ENCODE measurements around the gene HOXB2. TPM values are rescaled to one million over a fixed set of nuclear protein-coding genes. Genes with fewer than 3 reads are reported as not detected.

Gene HOXB2
- total RNA-seq, 1 experiment from 2014 or later = 3.0 TPM

GRCh38 chr17:48546137-48546923, 1.4 kb upstream of the HOXB2 start:
- ChIA-PET POLR2A (interaction anchor here (0.6 kb wide), 1 partner anchor 31 kb away, joined by 3 read pairs; no protein-coding TSS in a partner anchor), CTCF (interaction anchor here (0.5 to 0.9 kb wide), 4 partner anchors 13 to 1045 kb away, joined by 3 to 4 read pairs (median 3); no protein-coding TSS in a partner anchor)
- intact Hi-C loops (cut with micrococcal nuclease) = no loop called here
- Mint-ChIP-seq H3K4me1 (ENCODE audit: insufficient read depth, unreplicated experiment) (no peaks in the 10 kb centered on the region), H3K27me3 (ENCODE audit: insufficient read depth, unreplicated experiment) (no peaks in the 10 kb centered on the region), H3K9me3 (ENCODE audit: unreplicated experiment) (no peaks in the 10 kb centered on the region), H3K27ac (ENCODE audit: low read depth, unreplicated experiment) (no peak overlapping the region), H3K36me3 (ENCODE audit: insufficient read depth, unreplicated experiment) (no peaks in the 10 kb centered on the region), H3K4me3 (ENCODE audit: unreplicated experiment) (no peak overlapping the region)
- TF ChIP-seq CTCF (IDR thresholded peaks at IDR 0.05; ENCODE audit: unreplicated experiment) = no peak
- BruUV-seq (replicated peaks) = no TSS peak
- DNase-seq (ENCODE audit: unreplicated experiment) = no peak

DNA sequence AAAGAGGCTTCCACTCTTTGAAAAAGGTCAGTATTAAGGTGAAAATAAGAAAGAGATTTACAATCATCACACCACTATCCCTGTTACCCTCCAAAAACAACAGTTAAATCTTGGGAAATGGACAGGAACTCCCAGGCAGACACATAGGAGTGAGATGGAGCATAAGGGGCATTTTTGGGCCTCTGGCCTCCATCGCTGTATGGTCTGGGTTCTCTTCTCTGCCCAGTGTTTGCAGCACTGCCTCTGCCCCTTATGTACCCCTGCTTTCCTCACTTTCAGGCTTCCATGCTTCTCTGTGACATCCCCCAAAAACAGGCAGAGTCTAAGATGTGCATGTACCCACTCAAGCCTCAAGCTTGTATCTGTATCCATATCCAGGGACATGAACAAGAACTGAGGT, 630 bp upstream of the HOXB2 start:
- no TSS peak for BruUV-seq (replicated peaks)
- H3K27ac Mint-ChIP-seq (ENCODE audit: low read depth, unreplicated experiment) = no peak overlapping the region
- TF ChIP-seq CTCF (IDR thresholded peaks at IDR 0.05; ENCODE audit: unreplicated experiment) = no peak
- peak overlapping the region; percentile 75 for H3K4me3 Mint-ChIP-seq (ENCODE audit: unreplicated experiment)
- no peaks in the 10 kb centered on the region for H3K36me3 Mint-ChIP-seq (ENCODE audit: insufficient read depth, unreplicated experiment)
- H3K9me3 Mint-ChIP-seq (ENCODE audit: unreplicated experiment) = no peaks in the 10 kb centered on the region
- POLR2A ChIA-PET = no interaction called here
- H3K27me3 Mint-ChIP-seq (ENCODE audit: insufficient read depth, unreplicated experiment) = no peaks in the 10 kb centered on the region
- intact Hi-C loops (cut with micrococcal nuclease) = no loop called here
- no peaks in the 10 kb centered on the region for H3K4me1 Mint-ChIP-seq (ENCODE audit: insufficient read depth, unreplicated experiment)
- CTCF ChIA-PET = no interaction called here
- DNase-seq (ENCODE audit: unreplicated experiment) = no peak

DNA sequence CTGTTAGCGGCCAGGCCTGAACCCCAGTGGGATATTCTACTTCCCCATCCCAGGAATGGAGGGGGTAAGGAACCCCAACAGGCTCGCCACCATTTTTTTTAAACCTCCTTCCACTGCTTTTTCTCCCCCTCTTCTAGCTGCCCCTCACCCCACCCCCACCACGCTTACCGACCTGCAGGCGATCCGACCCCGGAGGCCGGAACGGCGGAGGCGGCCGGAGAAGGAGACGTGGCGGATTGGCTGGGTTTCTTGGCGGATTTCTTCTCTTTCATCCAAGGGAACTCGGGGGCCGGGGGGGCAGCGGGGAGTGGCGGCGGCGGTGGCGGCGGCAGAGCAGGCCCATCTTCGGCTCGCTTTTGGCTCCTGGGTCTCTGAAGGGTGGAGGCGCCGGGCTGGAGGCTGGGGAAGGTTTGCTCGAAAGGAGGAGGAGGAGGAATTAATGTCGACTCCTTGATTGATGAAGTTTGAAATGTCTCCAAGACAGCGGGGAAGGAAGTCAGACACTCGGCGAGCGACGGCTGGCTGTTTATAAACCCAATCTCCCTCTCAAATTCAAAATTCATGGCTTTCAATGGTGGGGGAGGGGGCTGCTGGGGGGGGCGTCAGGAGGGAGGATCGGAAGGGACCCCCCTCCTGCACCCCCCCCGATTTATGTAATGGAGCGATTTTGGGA, 424 bp downstream of the HOXB2 start:
- H3K27ac Mint-ChIP-seq (ENCODE audit: low read depth, unreplicated experiment) = peak overlapping the region; percentile 76
- no peaks in the 10 kb centered on the region for H3K9me3 Mint-ChIP-seq (ENCODE audit: unreplicated experiment)
- H3K27me3 Mint-ChIP-seq (ENCODE audit: insufficient read depth, unreplicated experiment) = no peaks in the 10 kb centered on the region
- H3K4me3 Mint-ChIP-seq (ENCODE audit: unreplicated experiment) = peak overlapping the region; percentile 75
- peak; percentile 39 for DNase-seq (ENCODE audit: unreplicated experiment)
- BruUV-seq (replicated peaks) = no TSS peak
- intact Hi-C loops (cut with micrococcal nuclease) = no loop called here
- no peaks in the 10 kb centered on the region for H3K4me1 Mint-ChIP-seq (ENCODE audit: insufficient read depth, unreplicated experiment)
- H3K36me3 Mint-ChIP-seq (ENCODE audit: insufficient read depth, unreplicated experiment) = no peaks in the 10 kb centered on the region
- CTCF ChIA-PET = interaction anchor here (0.7 kb wide), 1 partner anchor 22 kb away, joined by 3 read pairs; no protein-coding TSS in a partner anchor
- no peak for TF ChIP-seq CTCF (IDR thresholded peaks at IDR 0.05; ENCODE audit: unreplicated experiment)
- POLR2A ChIA-PET = interaction anchor here (0.6 to 1.2 kb wide), 3 partner anchors 10 to 50 kb away, joined by 3 to 4 read pairs (median 4); no protein-coding TSS in a partner anchor

DNA sequence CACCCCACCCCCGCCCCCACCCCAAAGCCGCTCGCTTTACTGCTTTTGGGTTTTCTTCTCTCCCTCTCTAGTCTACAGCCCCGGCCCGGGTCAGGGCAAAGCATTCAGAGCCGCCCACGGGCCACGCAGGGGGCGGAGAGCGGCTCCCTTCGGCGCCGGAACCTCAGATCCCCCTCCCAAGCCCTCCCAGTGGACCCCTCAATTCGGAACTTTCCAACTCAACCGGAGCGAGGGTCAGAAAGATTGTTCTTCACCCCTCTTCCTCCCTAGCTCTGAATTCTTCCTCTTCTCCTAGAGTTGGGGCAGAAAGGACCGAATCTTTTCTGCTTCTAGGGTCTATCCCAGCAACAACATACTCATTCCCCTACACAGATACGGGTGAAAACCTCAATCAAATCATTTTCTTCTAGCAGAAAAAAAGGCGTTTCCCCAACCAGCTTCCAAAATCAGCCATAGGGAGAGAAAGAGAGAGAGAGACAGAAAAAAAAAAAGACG, 1.0 kb downstream of the HOXB2 start:
- H3K27ac Mint-ChIP-seq (ENCODE audit: low read depth, unreplicated experiment) = peak overlapping the region; percentile 76
- no TSS peak for BruUV-seq (replicated peaks)
- peak overlapping the region; percentile 75 for H3K4me3 Mint-ChIP-seq (ENCODE audit: unreplicated experiment)
- no peaks in the 10 kb centered on the region for H3K36me3 Mint-ChIP-seq (ENCODE audit: insufficient read depth, unreplicated experiment)
- no peak for TF ChIP-seq CTCF (IDR thresholded peaks at IDR 0.05; ENCODE audit: unreplicated experiment)
- POLR2A ChIA-PET = interaction anchor here (0.6 to 1.2 kb wide), 3 partner anchors 11 to 49 kb away, joined by 3 to 4 read pairs (median 4); no protein-coding TSS in a partner anchor
- H3K9me3 Mint-ChIP-seq (ENCODE audit: unreplicated experiment) = no peaks in the 10 kb centered on the region
- peak; percentile 25 for DNase-seq (ENCODE audit: unreplicated experiment)
- H3K27me3 Mint-ChIP-seq (ENCODE audit: insufficient read depth, unreplicated experiment) = no peaks in the 10 kb centered on the region
- CTCF ChIA-PET = interaction anchor here (0.7 kb wide), 1 partner anchor 21 kb away, joined by 3 read pairs; no protein-coding TSS in a partner anchor
- intact Hi-C loops (cut with micrococcal nuclease) = no loop called here
- H3K4me1 Mint-ChIP-seq (ENCODE audit: insufficient read depth, unreplicated experiment) = no peaks in the 10 kb centered on the region

Data from MCF 10A (cell line).